SK-N-SH (cell line): ENCODE measurements around the gene PODNL1.

Source experiments
- EP300 ChIP-seq, 2 experiments: IDR thresholded peaks; 2 replicates each; pipeline versions ENCODE4 v1.4.0 to v1.6.1; 2012; ENCODE audit warnings: borderline replicate concordance in 1 of 2, low read depth in 1 of 2, low read length in 1 of 2
- EZH2phosphoT487 ChIP-seq: fragments of 200-600 bp; sonication (generic); IDR thresholded peaks from 2 replicates; pipeline ENCODE4 v1.6.1; 2017; ENCODE audit warnings: low read depth, mixed run types, mild to moderate bottlenecking, antibody characterized with exemption, moderate library complexity, borderline replicate concordance
- FOXJ3 ChIP-seq: sonication (generic); formaldehyde crosslinking; IDR thresholded peaks from 2 replicates; pipeline ENCODE4 v1.5.1; 2020; ENCODE audit warnings: mild to moderate bottlenecking, missing genetic modification reagents
- MAX ChIP-seq: IDR thresholded peaks from 2 replicates; pipeline ENCODE4 v1.4.0; 2012; ENCODE audit warnings: low read depth
- POLR2AphosphoS5 ChIP-seq: IDR thresholded peaks from 2 replicates; pipeline ENCODE4 v1.6.1; 2012; ENCODE audit warnings: low read depth, low read length
- RCOR1 ChIP-seq: fragments of 150-350 bp; IDR thresholded peaks from 2 replicates; pipeline ENCODE4 v1.6.1; 2017; ENCODE audit warnings: antibody characterized with exemption, low read length
- SIN3A ChIP-seq: IDR thresholded peaks from 2 replicates; pipeline ENCODE4 v1.6.1; 2012; ENCODE audit warnings: low read depth, mild to moderate bottlenecking, low read length, moderate library complexity, borderline replicate concordance
- TCF12 ChIP-seq: IDR thresholded peaks from 2 replicates; pipeline ENCODE4 v1.4.0; 2012
- TF ChIP-seq, protein P1 (sequence below): fragments of 200-600 bp; sonication (generic); IDR thresholded peaks from 2 replicates; pipeline ENCODE4 v1.6.1; 2017; ENCODE audit warnings: antibody characterized with exemption, mild to moderate bottlenecking, moderate library complexity

GRCh38 chr19:13968999-13969398, 30.8 kb upstream of the PODNL1 start:
- TF ChIP-seq SIN3A (no peak), TCF12 (no peak), MAX (no peak), RCOR1 (no peak), POLR2AphosphoS5 (no peak), EP300 (IDR thresholded peaks at IDR 0.05; ENCODE audit: borderline replicate concordance in 1 of 2, low read depth in 1 of 2, low read length in 1 of 2) (no peak), EZH2phosphoT487 (no peak), FOXJ3 (CRISPR knock-in tag) (no peak)
- TF ChIP-seq, protein P1, sequence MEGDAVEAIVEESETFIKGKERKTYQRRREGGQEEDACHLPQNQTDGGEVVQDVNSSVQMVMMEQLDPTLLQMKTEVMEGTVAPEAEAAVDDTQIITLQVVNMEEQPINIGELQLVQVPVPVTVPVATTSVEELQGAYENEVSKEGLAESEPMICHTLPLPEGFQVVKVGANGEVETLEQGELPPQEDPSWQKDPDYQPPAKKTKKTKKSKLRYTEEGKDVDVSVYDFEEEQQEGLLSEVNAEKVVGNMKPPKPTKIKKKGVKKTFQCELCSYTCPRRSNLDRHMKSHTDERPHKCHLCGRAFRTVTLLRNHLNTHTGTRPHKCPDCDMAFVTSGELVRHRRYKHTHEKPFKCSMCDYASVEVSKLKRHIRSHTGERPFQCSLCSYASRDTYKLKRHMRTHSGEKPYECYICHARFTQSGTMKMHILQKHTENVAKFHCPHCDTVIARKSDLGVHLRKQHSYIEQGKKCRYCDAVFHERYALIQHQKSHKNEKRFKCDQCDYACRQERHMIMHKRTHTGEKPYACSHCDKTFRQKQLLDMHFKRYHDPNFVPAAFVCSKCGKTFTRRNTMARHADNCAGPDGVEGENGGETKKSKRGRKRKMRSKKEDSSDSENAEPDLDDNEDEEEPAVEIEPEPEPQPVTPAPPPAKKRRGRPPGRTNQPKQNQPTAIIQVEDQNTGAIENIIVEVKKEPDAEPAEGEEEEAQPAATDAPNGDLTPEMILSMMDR = no peak
